DOHH2 (cell line): Measurements from ENCODE around the gene ITGA11.

Experiments
- H3F3A ChIP-seq: fragments of 200-600 bp; sonication (generic), shearing (Covaris generic); 2 replicates; pipeline ENCODE4 v1.6.0; 2016; ENCODE audit warnings: antibody characterized with exemption, mild to moderate bottlenecking; ENCODE audit not compliant: control insufficient read depth, insufficient read depth
- H3K27ac ChIP-seq: fragments of 200-600 bp; sonication (generic); 2 replicates; pipeline ENCODE4 v1.5.1; 2014; ENCODE audit warnings: low read depth, mild to moderate bottlenecking, low read length, moderate library complexity
- H3K27me3 ChIP-seq: fragments of 200-600 bp; sonication (generic); 2 replicates; pipeline ENCODE4 v1.6.1; 2014; ENCODE audit warnings: mild to moderate bottlenecking, low read length, mixed read lengths; ENCODE audit not compliant: control insufficient read depth
- H3K36me3 ChIP-seq: fragments of 200-600 bp; sonication (generic); 2 replicates; pipeline ENCODE4 v1.6.1; 2014; ENCODE audit warnings: mild to moderate bottlenecking, low read length, moderate library complexity, mixed read lengths; ENCODE audit not compliant: control insufficient read depth
- H3K4me1 ChIP-seq: fragments of 200-600 bp; sonication (generic); 2 replicates; pipeline ENCODE4 v1.6.1; 2014; ENCODE audit warnings: mild to moderate bottlenecking, low read length, mixed read lengths; ENCODE audit not compliant: control insufficient read depth
- H3K4me2 ChIP-seq: fragments of 200-600 bp; sonication (generic); 2 replicates; pipeline ENCODE4 v1.6.0; 2014; ENCODE audit warnings: mild to moderate bottlenecking, low read length, moderate library complexity
- H3K4me3 ChIP-seq: fragments of 200-600 bp; sonication (generic); 2 replicates; pipeline ENCODE4 v1.5.1; 2014; ENCODE audit warnings: mild to moderate bottlenecking, low read length, mixed read lengths
- H3K79me2 ChIP-seq: fragments of 200-600 bp; sonication (generic); 2 replicates; pipeline ENCODE4 v1.6.1; 2014; ENCODE audit warnings: mild to moderate bottlenecking, low read length, mixed read lengths; ENCODE audit not compliant: control insufficient read depth
- H3K9me2 ChIP-seq: fragments of 200-600 bp; sonication (generic); replicated peaks from 2 replicates; pipeline ENCODE4 v1.6.1; 2014; ENCODE audit warnings: mild to moderate bottlenecking, low read length, mixed read lengths; ENCODE audit not compliant: control insufficient read depth
- H3K9me3 ChIP-seq: fragments of 200-600 bp; sonication (generic); 2 replicates; pipeline ENCODE4 v1.6.1; 2014; ENCODE audit warnings: antibody characterized with exemption, low read length, mixed read lengths; ENCODE audit not compliant: control insufficient read depth, insufficient read depth
- H4K20me1 ChIP-seq: fragments of 200-600 bp; sonication (generic); 2 replicates; pipeline ENCODE4 v1.6.0; 2014; ENCODE audit warnings: low read depth, mild to moderate bottlenecking, antibody characterized with exemption, low read length, moderate library complexity; ENCODE audit not compliant: control insufficient read depth, insufficient read depth
- CTCF ChIP-seq: fragments of 200-600 bp; sonication (generic); IDR thresholded peaks from one replicate; pipeline ENCODE4 v1.5.1; 2014; ENCODE audit warnings: antibody characterized with exemption, mild to moderate bottlenecking, low read depth, low read length; ENCODE audit not compliant: poor library complexity, severe bottlenecking
- EZH2phosphoT487 ChIP-seq: fragments of 200-600 bp; sonication (generic); IDR thresholded peaks from 2 replicates; pipeline ENCODE4 v1.6.1; 2017; ENCODE audit warnings: borderline replicate concordance, mild to moderate bottlenecking, antibody characterized with exemption, low read length, moderate library complexity, mixed read lengths

ITGA11 gene

GRCh38 chr15:68447976-68448755 lies 16.2 kb upstream of the ITGA11 start:
- Histone ChIP-seq H3K27ac (no peak overlapping the region), H3K4me2 (no peak overlapping the region), H3K4me3 (no peak overlapping the region), H3K36me3 (no peaks in the 10 kb centered on the region), H3K79me2 (no peaks in the 10 kb centered on the region), H4K20me1 (no peaks in the 10 kb centered on the region), H3K27me3 (peaks cover 21% of the 10 kb centered on the region), H3K4me1 (no peaks in the 10 kb centered on the region), H3F3A (no peaks in the 10 kb centered on the region), H3K9me2 (no peaks in the 10 kb centered on the region), H3K9me3 (no peaks in the 10 kb centered on the region)
- TF ChIP-seq EZH2phosphoT487 (no peak), CTCF (no peak)

GRCh38 chr15:68447209-68447608 lies 15.2 kb upstream of the ITGA11 start:
- TF ChIP-seq EZH2phosphoT487 (no peak), CTCF (no peak)
- no peaks in the 10 kb centered on the region for H3K36me3 ChIP-seq
- H3K79me2 ChIP-seq: no peaks in the 10 kb centered on the region
- H3K4me1 ChIP-seq: no peaks in the 10 kb centered on the region
- H3K4me3 ChIP-seq: no peak overlapping the region
- H3K27ac ChIP-seq: no peak overlapping the region
- H3F3A ChIP-seq: no peaks in the 10 kb centered on the region
- H3K9me3 ChIP-seq: no peaks in the 10 kb centered on the region
- H3K4me2 ChIP-seq: no peak overlapping the region
- H4K20me1 ChIP-seq: no peaks in the 10 kb centered on the region
- H3K27me3 ChIP-seq: peaks cover 24% of the 10 kb centered on the region
- H3K9me2 ChIP-seq: no peaks in the 10 kb centered on the region

GRCh38 chr15:68445351-68445750 lies 13.4 kb upstream of the ITGA11 start:
- no peak overlapping the region for H3K4me3 ChIP-seq
- H3K36me3 ChIP-seq: no peaks in the 10 kb centered on the region
- H3K27me3 ChIP-seq: peaks cover 21% of the 10 kb centered on the region
- no peaks in the 10 kb centered on the region for H3K4me1 ChIP-seq
- no peaks in the 10 kb centered on the region for H3K79me2 ChIP-seq
- TF ChIP-seq EZH2phosphoT487: no peak
- TF ChIP-seq CTCF: no peak
- no peaks in the 10 kb centered on the region for H3K9me3 ChIP-seq
- no peak overlapping the region for H3K4me2 ChIP-seq
- no peaks in the 10 kb centered on the region for H4K20me1 ChIP-seq
- no peak overlapping the region for H3K27ac ChIP-seq
- no peaks in the 10 kb centered on the region for H3F3A ChIP-seq
- no peaks in the 10 kb centered on the region for H3K9me2 ChIP-seq
